CD4-positive, alpha-beta T cell treated with Interleukin-12 subunit alpha and Interleukin-12 subunit beta, for 1 hour (primary cell): Measurements from ENCODE around the gene RASGEF1B.
"Not testable (repeated sequence)": the region's sequence is repeated elsewhere in the genome, so short reads cannot be mapped to it uniquely, and the experiment has no call there.

ENCODE experiments used
- DNase-seq: peaks from one replicate; pipeline ENCODE4 v3.0.0-alpha.2; 2020

RASGEF1B gene

GRCh38 chr4:81427344-81427821 lies 44.3 kb downstream of the RASGEF1B start:
- DNase-seq, result no peak

- DNase-seq, result no peak
Measured at GRCh38 chr4:81426770-81427289, 44.9 kb downstream of the RASGEF1B start.

- no peak for DNase-seq
Measured at GRCh38 chr4:81424816-81425755, 46.6 kb downstream of the RASGEF1B start.

DNA sequence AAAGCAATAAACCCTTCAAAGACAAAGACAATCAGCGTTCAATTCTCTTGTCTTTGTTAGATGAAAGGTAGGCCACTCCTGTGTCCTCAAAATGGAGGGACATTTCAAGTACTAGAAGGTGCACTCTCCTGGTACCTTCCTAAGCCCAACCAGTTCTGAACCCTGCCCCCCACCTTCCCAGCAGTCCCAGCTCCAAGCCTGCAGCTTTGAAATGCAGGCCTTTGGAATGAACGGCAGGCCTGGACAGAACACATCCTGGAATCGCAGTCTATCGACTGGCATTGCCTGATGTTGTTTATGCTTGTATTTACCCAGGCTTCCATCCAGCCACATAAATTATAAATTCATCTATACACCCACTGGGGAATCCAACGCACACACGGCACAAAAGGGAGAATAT lies 47.4 kb downstream of the RASGEF1B start:
- no peak for DNase-seq

DNA sequence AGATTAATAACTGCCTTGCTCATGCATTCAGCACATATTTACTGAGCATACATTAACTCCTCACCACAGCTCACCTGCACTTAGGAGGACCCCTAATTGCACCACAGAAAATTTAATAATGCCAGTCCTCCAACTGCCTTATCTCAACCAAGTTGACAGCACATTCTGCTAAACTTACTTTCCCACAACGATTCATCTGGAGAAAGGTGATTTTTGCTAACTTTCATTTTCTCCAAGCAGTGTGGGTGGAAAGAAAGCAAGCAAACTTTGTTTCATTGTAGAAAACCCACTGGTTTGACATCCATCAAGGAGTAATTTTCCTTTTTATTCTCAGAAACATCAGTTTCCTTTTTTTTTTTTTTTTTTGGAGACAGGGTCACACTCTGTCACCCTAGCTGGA lies 49.1 kb downstream of the RASGEF1B start:
- no peak for DNase-seq

DNA sequence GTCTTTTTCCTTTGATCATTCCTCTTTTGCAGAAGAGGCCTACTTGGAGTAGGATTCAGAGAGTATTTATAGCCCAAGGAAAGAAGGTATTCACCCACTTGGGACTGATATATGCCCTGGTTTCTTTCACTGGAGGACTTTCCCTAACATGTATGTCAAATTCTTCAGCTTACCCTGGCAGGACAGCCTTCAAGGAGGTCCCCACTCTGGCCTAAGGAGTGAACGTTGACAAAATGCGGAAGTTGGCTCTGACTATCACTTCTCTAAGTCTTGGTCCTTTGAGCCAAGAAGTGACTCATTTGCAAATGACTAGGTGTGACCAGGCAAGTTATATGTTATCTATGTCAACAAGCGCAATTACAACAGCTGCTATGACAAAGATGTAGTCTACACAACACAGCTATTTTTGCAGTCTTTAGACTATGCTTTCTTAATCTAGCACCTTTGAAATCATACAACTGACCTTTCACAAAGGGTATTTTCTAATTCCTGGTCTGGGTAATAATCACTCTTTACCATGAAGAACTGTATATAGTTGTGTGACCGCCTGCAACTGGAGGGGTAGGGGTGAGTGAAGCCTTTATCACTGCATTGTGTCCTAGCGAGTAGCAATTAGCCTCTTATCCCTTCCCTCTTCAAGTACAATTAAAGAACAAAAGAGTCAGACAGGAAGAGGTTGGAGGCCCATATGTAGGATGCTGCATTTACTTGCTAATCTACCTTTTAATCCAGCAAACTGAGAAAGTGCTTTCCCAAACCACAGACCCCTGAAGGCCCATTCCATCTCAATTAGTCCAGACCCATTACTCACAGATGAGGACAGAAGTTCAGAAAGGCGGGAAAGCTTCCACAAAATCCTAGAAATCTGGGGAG lies 50.1 kb downstream of the RASGEF1B start:
- peak; percentile 33 for DNase-seq

GRCh38 chr4:81418572-81418971 lies 53.1 kb downstream of the RASGEF1B start:
- no peak for DNase-seq

GRCh38 chr4:81412946-81413495 lies 58.7 kb downstream of the RASGEF1B start:
- DNase-seq, result no peak

- DNase-seq, result no peak
Measured at GRCh38 chr4:81410680-81411079, 61.0 kb downstream of the RASGEF1B start.

DNA sequence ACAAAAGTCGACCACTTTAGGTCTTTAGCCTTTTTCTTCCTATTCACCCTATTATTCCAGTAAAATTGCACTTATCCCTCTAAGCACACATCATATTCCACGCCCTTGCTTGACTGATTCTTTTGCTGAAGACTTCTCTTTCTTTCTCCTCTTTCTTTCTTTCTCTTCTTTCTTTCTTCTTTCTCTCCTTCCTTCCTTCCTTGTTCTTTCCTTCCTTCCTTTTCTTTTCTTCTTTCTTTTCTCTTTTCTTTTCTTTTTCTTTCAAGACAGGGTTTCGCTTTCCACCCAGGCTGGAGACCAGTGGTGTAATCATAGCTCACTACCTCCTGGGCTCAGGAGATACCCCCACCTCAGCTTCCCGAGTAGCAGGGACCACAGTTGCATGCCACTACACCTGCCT lies 61.9 kb downstream of the RASGEF1B start:
- DNase-seq, result no peak

DNA sequence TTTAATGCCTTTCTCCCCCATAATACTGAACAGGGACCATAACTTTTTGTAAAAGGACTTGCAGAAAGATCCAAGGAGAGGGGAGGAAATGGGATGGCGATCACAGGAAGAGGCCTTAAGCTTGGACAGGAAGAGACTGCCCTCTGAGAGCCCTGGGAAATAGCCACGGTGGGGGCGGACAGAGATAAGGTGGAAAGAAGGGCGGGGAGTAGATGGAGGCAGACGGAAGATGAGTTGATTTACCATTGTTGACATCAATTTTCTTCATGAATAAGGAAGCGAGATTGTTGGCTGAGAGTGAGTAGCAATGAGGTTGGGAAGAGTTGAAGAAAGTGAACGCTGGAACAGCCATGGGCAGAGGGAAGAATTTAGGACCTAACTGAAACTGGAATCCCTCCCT lies 63.4 kb downstream of the RASGEF1B start:
- no peak for DNase-seq

DNA sequence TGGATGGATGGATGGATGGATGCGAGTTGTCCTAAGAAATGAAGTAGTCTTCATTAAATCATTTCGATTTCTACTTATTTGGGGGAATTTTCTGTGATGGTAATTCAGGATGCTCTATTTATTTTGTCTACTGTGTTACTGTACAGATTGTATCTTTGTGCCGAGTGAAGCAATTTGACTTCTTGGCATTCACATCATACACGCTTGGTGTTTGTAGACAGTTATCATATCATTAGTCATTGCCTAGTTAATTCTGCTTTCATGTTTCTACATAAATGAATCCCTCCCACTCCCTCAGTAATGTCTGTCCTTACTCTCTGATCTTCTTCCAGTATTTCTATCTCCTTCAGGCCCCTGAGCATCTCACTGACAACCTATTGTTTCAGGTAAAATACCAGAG lies 64.0 kb downstream of the RASGEF1B start:
- DNase-seq, result no peak

GRCh38 chr4:81406481-81406880 lies 65.2 kb downstream of the RASGEF1B start:
- DNase-seq, result not testable (repeated sequence)

DNA sequence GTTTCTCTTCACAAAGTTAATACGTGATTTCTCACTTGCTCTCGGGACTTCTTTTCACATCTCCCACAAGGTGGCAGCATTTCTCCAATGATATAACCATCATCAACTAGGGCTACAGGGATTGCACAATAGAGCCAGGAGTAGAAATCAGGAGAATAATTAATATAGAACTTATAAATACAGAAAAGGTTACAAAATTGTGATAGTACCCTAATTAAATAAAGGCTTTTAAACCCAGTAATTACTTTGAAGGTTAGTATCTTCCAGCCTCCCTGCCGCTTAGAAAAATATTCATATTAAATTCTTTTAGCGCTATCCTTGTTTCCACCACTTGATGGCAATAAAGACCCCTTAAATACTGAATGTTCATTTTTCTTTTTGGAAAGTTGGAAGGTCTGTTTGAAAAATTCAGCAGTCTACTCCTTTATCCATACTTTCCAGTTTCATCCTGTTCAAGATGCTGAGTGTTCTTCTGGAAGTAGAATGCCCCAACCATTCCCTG lies 65.8 kb downstream of the RASGEF1B start:
- peak; percentile 69 for DNase-seq

GRCh38 chr4:81404741-81405140 lies 67.0 kb downstream of the RASGEF1B start:
- no peak for DNase-seq

GRCh38 chr4:81404294-81404693 lies 67.4 kb downstream of the RASGEF1B start:
- no peak for DNase-seq

GRCh38 chr4:81399306-81400086 lies 72.2 kb downstream of the RASGEF1B start:
- no peak for DNase-seq

- no peak for DNase-seq
Measured at GRCh38 chr4:81398379-81398778, 73.3 kb downstream of the RASGEF1B start.

DNA sequence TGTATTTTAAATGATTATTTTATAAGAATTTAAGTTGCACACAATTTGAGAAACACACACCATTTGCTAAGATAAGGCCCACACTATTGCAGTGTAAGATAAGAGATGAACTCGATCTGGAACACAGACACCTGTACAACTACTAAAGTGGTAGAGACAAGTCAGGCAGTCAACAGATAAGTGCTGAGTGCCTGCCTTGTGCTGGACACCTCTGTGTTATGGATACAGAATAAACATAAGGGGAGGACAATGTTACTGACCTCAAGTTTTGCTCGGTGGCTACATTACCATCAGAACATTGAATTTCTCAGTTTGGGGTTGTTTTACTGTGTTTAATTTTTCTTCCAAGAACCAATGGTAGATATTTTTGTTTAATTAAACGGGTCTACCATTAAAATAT lies 74.1 kb downstream of the RASGEF1B start:
- DNase-seq, result no peak

DNA sequence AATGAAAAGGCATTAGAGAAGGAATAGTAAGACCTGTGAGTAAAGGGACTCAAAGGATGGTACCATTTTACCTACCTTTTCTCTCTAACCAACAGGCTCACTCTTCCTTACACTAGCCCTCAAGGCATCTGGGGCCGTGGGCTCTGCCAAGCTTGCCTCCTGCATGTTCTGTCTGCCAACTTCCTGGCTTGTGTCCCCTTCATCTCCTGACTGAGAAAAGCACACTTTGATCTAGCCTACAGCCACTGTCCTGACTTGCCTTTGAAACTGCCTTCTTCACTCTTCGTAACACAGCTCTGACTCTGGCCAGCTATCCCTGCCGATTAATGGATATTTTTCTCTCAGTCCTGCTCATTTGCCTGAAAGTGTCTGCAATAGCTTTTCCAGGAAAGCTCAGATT lies 76.5 kb downstream of the RASGEF1B start:
- DNase-seq, result no peak

DNA sequence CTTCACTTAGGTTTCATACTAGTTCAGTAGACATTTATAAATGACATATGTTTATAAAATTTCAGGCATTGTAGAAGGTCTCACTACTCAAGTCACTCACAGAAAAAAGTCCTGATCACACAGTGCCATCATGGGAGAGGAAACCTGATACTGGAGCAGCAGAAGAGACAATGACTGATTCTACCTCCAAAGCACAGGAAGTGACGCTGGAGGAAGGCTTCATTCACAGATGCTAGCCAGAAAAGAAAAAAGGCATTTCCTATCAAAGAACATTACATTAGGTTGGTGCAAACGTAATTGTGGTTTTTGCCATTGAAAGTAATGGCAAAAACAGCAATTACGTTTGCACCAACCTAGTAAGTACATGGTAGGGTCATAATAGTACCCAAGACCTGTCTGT lies 79.5 kb downstream of the RASGEF1B start:
- DNase-seq, result no peak

GRCh38 chr4:81389720-81390119 lies 82.0 kb downstream of the RASGEF1B start:
- no peak for DNase-seq
